Measurements from ENCODE around the gene CHSY3.

Gene CHSY3

GRCh38 chr5:129951039-129951438, 46.8 kb downstream of the CHSY3 start:
- no peak for DNase-seq

GRCh38 chr5:129958581-129958980, 54.3 kb downstream of the CHSY3 start:
- DNase-seq: no peak

- no peak for DNase-seq
Observed at GRCh38 chr5:129960831-129961230, 56.6 kb downstream of the CHSY3 start.

- no peak for DNase-seq
Observed at GRCh38 chr5:129962506-129962905, 58.2 kb downstream of the CHSY3 start.

GRCh38 chr5:129963359-129963758, 59.1 kb downstream of the CHSY3 start:
- DNase-seq: no peak

GRCh38 chr5:129966071-129966470, 61.8 kb downstream of the CHSY3 start:
- no peak for DNase-seq

- DNase-seq: no peak
Observed at GRCh38 chr5:129971714-129972113, 67.4 kb downstream of the CHSY3 start.

GRCh38 chr5:129972465-129973141, 68.3 kb downstream of the CHSY3 start:
- no peak for DNase-seq

GRCh38 chr5:129973716-129974426, 69.6 kb downstream of the CHSY3 start:
- no peak for DNase-seq

GRCh38 chr5:129977810-129978209, 73.5 kb downstream of the CHSY3 start:
- DNase-seq: no peak

- DNase-seq: no peak
Observed at GRCh38 chr5:129978270-129978669, 74.0 kb downstream of the CHSY3 start.

GRCh38 chr5:129988453-129988852, 84.2 kb downstream of the CHSY3 start:
- DNase-seq: no peak

GRCh38 chr5:129991780-129992179, 87.5 kb downstream of the CHSY3 start:
- no peak for DNase-seq

- no peak for DNase-seq
Observed at GRCh38 chr5:129996896-129997295, 92.6 kb downstream of the CHSY3 start.

GRCh38 chr5:130000460-130000859, 96.2 kb downstream of the CHSY3 start:
- DNase-seq: no peak

- no peak for DNase-seq
Observed at GRCh38 chr5:130002183-130002582, 97.9 kb downstream of the CHSY3 start.

- no peak for DNase-seq
Observed at GRCh38 chr5:130002876-130003275, 98.6 kb downstream of the CHSY3 start.

GRCh38 chr5:130011986-130012385, 107.7 kb downstream of the CHSY3 start:
- DNase-seq: no peak

- DNase-seq: no peak
Observed at GRCh38 chr5:130017173-130017572, 112.9 kb downstream of the CHSY3 start.

GRCh38 chr5:130018641-130019040, 114.4 kb downstream of the CHSY3 start:
- no peak for DNase-seq

GRCh38 chr5:130021000-130021399, 116.7 kb downstream of the CHSY3 start:
- DNase-seq: no peak

GRCh38 chr5:130021876-130022275, 117.6 kb downstream of the CHSY3 start:
- DNase-seq: no peak

- DNase-seq: no peak
Observed at GRCh38 chr5:130023604-130024003, 119.3 kb downstream of the CHSY3 start.

GRCh38 chr5:130024006-130024405, 119.7 kb downstream of the CHSY3 start:
- DNase-seq: no peak

GRCh38 chr5:130025511-130025910, 121.2 kb downstream of the CHSY3 start:
- DNase-seq: no peak

Measured in NCI-H2107 (cell line).